Peyer's patch (tissue), 4 donors: ENCODE measurements around the gene NUDT11.

Experiments used
- POLR2A ChIP-seq, 2 donors: fragments of 450-650 bp; IDR thresholded peaks; one replicate each; pipeline ENCODE4 v1.5.1; 2017; ENCODE audit warnings: antibody characterized with exemption in 2 of 2, mild to moderate bottlenecking in 2 of 2, moderate library complexity in 2 of 2
- TF ChIP-seq, protein P1 (sequence below), 6 experiments: fragments of 450-650 bp in 4 of 6; fragments of 200-600 bp in 2 of 6; sonication (generic) in 1 of 6; IDR thresholded peaks; one replicate each; pipeline ENCODE4 v1.5.1; 2017 to 2019; ENCODE audit warnings: antibody characterized with exemption in 6 of 6, mild to moderate bottlenecking in 3 of 6, moderate library complexity in 1 of 6

DNA sequence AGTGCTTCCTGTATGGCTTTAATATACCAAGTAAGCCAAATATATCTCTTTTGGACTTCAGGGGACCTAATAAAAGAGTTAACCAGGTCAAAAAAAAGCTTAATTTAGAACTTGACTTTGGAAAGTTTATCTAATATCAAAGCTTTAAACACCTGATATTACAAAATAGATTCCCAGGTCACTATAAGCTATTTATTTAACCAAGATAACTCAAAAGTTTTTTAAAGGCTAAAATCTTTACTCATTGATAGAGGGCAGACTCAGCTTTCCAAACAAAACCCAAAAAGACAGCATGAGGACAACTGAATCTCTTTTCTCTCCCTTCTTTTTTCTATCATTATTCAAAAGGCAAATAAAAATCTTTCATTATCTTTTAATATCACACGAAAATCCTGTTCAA, 19.5 kb downstream of the NUDT11 start:
- TF ChIP-seq, protein P1, sequence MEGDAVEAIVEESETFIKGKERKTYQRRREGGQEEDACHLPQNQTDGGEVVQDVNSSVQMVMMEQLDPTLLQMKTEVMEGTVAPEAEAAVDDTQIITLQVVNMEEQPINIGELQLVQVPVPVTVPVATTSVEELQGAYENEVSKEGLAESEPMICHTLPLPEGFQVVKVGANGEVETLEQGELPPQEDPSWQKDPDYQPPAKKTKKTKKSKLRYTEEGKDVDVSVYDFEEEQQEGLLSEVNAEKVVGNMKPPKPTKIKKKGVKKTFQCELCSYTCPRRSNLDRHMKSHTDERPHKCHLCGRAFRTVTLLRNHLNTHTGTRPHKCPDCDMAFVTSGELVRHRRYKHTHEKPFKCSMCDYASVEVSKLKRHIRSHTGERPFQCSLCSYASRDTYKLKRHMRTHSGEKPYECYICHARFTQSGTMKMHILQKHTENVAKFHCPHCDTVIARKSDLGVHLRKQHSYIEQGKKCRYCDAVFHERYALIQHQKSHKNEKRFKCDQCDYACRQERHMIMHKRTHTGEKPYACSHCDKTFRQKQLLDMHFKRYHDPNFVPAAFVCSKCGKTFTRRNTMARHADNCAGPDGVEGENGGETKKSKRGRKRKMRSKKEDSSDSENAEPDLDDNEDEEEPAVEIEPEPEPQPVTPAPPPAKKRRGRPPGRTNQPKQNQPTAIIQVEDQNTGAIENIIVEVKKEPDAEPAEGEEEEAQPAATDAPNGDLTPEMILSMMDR (IDR thresholded peaks at IDR 0.05) = no peak
- TF ChIP-seq POLR2A (IDR thresholded peaks at IDR 0.05) = no peak
